ENCODE measurements around the gene E2F6.
A peak's percentile ranks its signal among the peaks of the same experiment; 100 is the strongest.

The E2F6 gene

GRCh38 chr2:11492720-11493119 lies 26.8 kb upstream of the E2F6 start:
- peak; percentile 12 for DNase-seq

GRCh38 chr2:11492244-11492643 lies 26.3 kb upstream of the E2F6 start:
- no peak for DNase-seq

GRCh38 chr2:11491348-11491933 lies 25.5 kb upstream of the E2F6 start:
- DNase-seq, result peak; percentile 54

GRCh38 chr2:11490194-11490593 lies 24.2 kb upstream of the E2F6 start:
- no peak for DNase-seq

- DNase-seq, result no peak
Measured at GRCh38 chr2:11488809-11489208, 22.8 kb upstream of the E2F6 start.

- DNase-seq, result peak; percentile 38
Measured at GRCh38 chr2:11483806-11484617, 18.1 kb upstream of the E2F6 start.

GRCh38 chr2:11482473-11483035 lies 16.6 kb upstream of the E2F6 start:
- peak; percentile 73 for DNase-seq

- DNase-seq, result no peak
Measured at GRCh38 chr2:11481789-11482472, 16.0 kb upstream of the E2F6 start.

GRCh38 chr2:11481426-11481788 lies 15.4 kb upstream of the E2F6 start:
- DNase-seq, result no peak

GRCh38 chr2:11480859-11481258 lies 14.9 kb upstream of the E2F6 start:
- DNase-seq, result no peak

- no peak for DNase-seq
Measured at GRCh38 chr2:11480406-11480805, 14.4 kb upstream of the E2F6 start.

GRCh38 chr2:11478899-11479605 lies 13.1 kb upstream of the E2F6 start:
- DNase-seq, result no peak

- peak; percentile 97 for DNase-seq
Measured at GRCh38 chr2:11477994-11478393, 12.0 kb upstream of the E2F6 start.

GRCh38 chr2:11473659-11474433 lies 7.9 kb upstream of the E2F6 start:
- DNase-seq, result no peak

GRCh38 chr2:11467749-11468148 lies 1.8 kb upstream of the E2F6 start:
- DNase-seq, result no peak

GRCh38 chr2:11467129-11467649 lies 1.2 kb upstream of the E2F6 start:
- DNase-seq, result no peak

- peak; percentile 53 for DNase-seq
Measured at GRCh38 chr2:11466307-11467128, 557 bp upstream of the E2F6 start.

- no peak for DNase-seq
Measured at GRCh38 chr2:11465110-11465484, 864 bp downstream of the E2F6 start.

GRCh38 chr2:11459816-11460215 lies 6.1 kb downstream of the E2F6 start:
- no peak for DNase-seq

- DNase-seq, result no peak
Measured at GRCh38 chr2:11458753-11459152, 7.2 kb downstream of the E2F6 start.

GRCh38 chr2:11457935-11458334 lies 8.0 kb downstream of the E2F6 start:
- DNase-seq, result no peak

All from NCI-H82 (cell line).